Adrenal gland (tissue), 5 donors: ENCODE results near the gene TIPARP.

Source experiments
- POLR2A ChIP-seq, 2 donors: fragments of 450-650 bp; IDR thresholded peaks; one replicate each; pipeline ENCODE4 v1.6.1; 2017; ENCODE audit warnings: antibody characterized with exemption in 2 of 2, mild to moderate bottlenecking in 2 of 2, moderate library complexity in 1 of 2
- TF ChIP-seq, protein P1 (sequence below), 6 experiments: fragments of 450-650 bp in 4 of 6; fragments of 200-600 bp in 2 of 6; sonication (generic) in 1 of 6; IDR thresholded peaks; 1 replicate in 5 of 6; 2 replicates in 1 of 6; pipeline versions ENCODE4 v1.5.1 to v1.8.0; 2016 to 2021; ENCODE audit warnings: antibody characterized with exemption in 6 of 6, mild to moderate bottlenecking in 2 of 6, moderate library complexity in 1 of 6
- donor health status: DM: no; HTN: no; CAD: no.

DNA sequence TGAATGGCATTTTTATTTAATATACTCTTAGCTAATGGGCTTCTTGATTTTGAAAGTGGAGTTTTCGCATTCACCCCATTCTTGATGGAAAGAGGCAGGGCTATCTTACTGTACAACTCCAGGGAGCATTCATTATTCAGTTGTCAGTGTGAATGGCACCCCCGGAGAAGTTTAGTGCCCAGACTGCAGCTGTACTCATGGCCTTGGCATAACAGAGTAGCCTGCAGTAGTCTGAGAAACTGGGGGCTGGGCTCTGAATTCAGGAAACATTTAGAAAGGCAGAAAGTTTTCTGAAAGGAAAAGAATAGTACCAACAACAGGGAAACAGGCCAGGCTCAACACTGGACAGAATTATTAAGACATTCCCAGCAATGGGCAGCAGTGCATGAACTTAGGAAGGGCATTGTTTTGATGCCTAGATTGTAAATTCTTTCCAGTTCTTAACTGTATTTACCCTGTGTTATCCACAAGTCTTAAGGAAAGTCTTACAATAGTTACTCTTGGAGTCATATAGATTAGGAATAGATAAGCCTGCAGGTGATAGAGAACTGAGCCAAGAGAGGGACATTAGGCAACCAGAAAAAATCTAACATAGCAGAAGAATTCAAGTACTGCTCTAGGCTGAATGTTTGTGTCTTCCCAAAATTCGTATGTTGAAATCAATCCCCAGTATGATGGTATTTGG lies 44.4 kb downstream of the TIPARP start:
- TF ChIP-seq, protein P1, sequence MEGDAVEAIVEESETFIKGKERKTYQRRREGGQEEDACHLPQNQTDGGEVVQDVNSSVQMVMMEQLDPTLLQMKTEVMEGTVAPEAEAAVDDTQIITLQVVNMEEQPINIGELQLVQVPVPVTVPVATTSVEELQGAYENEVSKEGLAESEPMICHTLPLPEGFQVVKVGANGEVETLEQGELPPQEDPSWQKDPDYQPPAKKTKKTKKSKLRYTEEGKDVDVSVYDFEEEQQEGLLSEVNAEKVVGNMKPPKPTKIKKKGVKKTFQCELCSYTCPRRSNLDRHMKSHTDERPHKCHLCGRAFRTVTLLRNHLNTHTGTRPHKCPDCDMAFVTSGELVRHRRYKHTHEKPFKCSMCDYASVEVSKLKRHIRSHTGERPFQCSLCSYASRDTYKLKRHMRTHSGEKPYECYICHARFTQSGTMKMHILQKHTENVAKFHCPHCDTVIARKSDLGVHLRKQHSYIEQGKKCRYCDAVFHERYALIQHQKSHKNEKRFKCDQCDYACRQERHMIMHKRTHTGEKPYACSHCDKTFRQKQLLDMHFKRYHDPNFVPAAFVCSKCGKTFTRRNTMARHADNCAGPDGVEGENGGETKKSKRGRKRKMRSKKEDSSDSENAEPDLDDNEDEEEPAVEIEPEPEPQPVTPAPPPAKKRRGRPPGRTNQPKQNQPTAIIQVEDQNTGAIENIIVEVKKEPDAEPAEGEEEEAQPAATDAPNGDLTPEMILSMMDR (IDR thresholded peaks at IDR 0.05), result no peak
- TF ChIP-seq POLR2A (IDR thresholded peaks at IDR 0.05), result no peak
